22Rv1 (cell line): ENCODE data around the gene SNX24.

Experiments used
- ZFX ChIP-seq: fragments of 450-650 bp; IDR thresholded peaks from 2 replicates; pipeline ENCODE4 v1.6.1; 2017; ENCODE audit warnings: antibody characterized with exemption, borderline replicate concordance
- TF ChIP-seq, protein P1 (sequence below): fragments of 450-650 bp; IDR thresholded peaks from 2 replicates; pipeline ENCODE4 v1.5.1; 2017; ENCODE audit warnings: mild to moderate bottlenecking

DNA sequence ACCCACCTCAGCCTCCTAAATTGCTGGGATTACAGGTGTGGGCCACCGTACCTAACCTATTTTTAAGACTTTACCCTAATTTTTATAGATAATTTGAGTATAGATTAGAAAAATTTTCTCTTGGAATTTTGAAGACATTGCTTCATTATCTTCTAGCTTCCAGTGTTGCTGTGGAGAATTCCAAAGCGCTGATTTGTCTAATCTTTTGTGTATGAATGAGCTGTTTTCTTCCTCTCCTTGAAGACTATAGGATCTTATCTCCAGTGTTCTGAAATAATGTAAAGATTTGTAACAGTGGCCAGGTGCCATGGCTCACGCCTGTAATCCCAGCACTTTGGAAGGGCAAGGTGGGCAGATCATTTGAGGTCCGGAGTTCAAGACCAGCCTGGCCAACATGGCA, 5.7 kb upstream of the SNX24 start:
- TF ChIP-seq, protein P1, sequence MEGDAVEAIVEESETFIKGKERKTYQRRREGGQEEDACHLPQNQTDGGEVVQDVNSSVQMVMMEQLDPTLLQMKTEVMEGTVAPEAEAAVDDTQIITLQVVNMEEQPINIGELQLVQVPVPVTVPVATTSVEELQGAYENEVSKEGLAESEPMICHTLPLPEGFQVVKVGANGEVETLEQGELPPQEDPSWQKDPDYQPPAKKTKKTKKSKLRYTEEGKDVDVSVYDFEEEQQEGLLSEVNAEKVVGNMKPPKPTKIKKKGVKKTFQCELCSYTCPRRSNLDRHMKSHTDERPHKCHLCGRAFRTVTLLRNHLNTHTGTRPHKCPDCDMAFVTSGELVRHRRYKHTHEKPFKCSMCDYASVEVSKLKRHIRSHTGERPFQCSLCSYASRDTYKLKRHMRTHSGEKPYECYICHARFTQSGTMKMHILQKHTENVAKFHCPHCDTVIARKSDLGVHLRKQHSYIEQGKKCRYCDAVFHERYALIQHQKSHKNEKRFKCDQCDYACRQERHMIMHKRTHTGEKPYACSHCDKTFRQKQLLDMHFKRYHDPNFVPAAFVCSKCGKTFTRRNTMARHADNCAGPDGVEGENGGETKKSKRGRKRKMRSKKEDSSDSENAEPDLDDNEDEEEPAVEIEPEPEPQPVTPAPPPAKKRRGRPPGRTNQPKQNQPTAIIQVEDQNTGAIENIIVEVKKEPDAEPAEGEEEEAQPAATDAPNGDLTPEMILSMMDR: no peak
- TF ChIP-seq ZFX: no peak
